ENCODE measurements around the gene SLC38A3.

- TF ChIP-seq, protein P1, sequence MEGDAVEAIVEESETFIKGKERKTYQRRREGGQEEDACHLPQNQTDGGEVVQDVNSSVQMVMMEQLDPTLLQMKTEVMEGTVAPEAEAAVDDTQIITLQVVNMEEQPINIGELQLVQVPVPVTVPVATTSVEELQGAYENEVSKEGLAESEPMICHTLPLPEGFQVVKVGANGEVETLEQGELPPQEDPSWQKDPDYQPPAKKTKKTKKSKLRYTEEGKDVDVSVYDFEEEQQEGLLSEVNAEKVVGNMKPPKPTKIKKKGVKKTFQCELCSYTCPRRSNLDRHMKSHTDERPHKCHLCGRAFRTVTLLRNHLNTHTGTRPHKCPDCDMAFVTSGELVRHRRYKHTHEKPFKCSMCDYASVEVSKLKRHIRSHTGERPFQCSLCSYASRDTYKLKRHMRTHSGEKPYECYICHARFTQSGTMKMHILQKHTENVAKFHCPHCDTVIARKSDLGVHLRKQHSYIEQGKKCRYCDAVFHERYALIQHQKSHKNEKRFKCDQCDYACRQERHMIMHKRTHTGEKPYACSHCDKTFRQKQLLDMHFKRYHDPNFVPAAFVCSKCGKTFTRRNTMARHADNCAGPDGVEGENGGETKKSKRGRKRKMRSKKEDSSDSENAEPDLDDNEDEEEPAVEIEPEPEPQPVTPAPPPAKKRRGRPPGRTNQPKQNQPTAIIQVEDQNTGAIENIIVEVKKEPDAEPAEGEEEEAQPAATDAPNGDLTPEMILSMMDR (IDR thresholded peaks at IDR 0.05): no peak
- no peak for TF ChIP-seq POLR2A (IDR thresholded peaks at IDR 0.05)
Measured at GRCh38 chr3:50249457-50249856, 44.4 kb downstream of the SLC38A3 start.
